GM18499 (cell line): Measurements from ENCODE around the gene DCAKD.

Experiments
- ATAC-seq: cut with Tn5 transposase; IDR thresholded peaks from one replicate; pipeline ENCODE4 v1.9.1; 2021; ENCODE audit warnings: moderate number of reproducible peaks; ENCODE audit not compliant: insufficient read depth, unreplicated experiment

Gene DCAKD

GRCh38 chr17:44977814-44978550, 73.5 kb downstream of the DCAKD start:
- ATAC-seq = no peak

- no peak for ATAC-seq
Observed at GRCh38 chr17:44977065-44977464, 74.4 kb downstream of the DCAKD start.

- no peak for ATAC-seq
Observed at GRCh38 chr17:44976206-44976605, 75.2 kb downstream of the DCAKD start.
